HepG2 (cell line): ENCODE data around the gene ICE1. TPM values are rescaled to one million over a fixed set of nuclear protein-coding genes. Genes with fewer than 3 reads are reported as not detected.

Experiments used
- ATF6 ChIP-seq: sonication (generic); formaldehyde crosslinking; conservative IDR thresholded peaks from 2 replicates; pipeline ENCODE4 v1.4.0; 2020; ENCODE audit warnings: missing genetic modification reagents
- CTCF ChIP-seq: sonication (generic); formaldehyde crosslinking; IDR thresholded peaks from 2 replicates; pipeline ENCODE4 v1.5.0; 2020; ENCODE audit warnings: mild to moderate bottlenecking, missing genetic modification reagents, moderate library complexity
- HIC2 ChIP-seq: sonication (generic); formaldehyde crosslinking; IDR thresholded peaks from 2 replicates; pipeline ENCODE4 v1.9.0; 2022; ENCODE audit warnings: low read depth, missing genetic modification reagents
- KMT2A ChIP-seq: sonication (generic); formaldehyde crosslinking; IDR thresholded peaks from 2 replicates; pipeline ENCODE4 v1.4.0; 2020; ENCODE audit warnings: missing genetic modification reagents
- POLR2AphosphoS5 ChIP-seq: IDR thresholded peaks from 2 replicates; pipeline ENCODE4 v1.6.1; 2012; ENCODE audit warnings: low read depth, low read length
- RAD21 ChIP-seq: fragments of 450-650 bp; formaldehyde crosslinking; IDR thresholded peaks from 2 replicates; pipeline ENCODE4 v1.5.0; 2020; ENCODE audit warnings: mild to moderate bottlenecking
- STAG1 ChIP-seq: sonication (generic); formaldehyde crosslinking; IDR thresholded peaks from 2 replicates; pipeline ENCODE4 v1.4.0; 2020; ENCODE audit warnings: missing genetic modification reagents
- TERF1 ChIP-seq: sonication (generic); formaldehyde crosslinking; IDR thresholded peaks from 2 replicates; pipeline ENCODE4 v1.8.0; 2022; ENCODE audit warnings: mild to moderate bottlenecking, missing genetic modification reagents, moderate library complexity
- ZFP91 ChIP-seq: sonication (generic); formaldehyde crosslinking; IDR thresholded peaks from 2 replicates; pipeline ENCODE4 v1.9.0; 2022; ENCODE audit warnings: missing genetic modification reagents, mild to moderate bottlenecking, borderline replicate concordance
- ZNF121 ChIP-seq: sonication (generic); formaldehyde crosslinking; IDR thresholded peaks from 2 replicates; pipeline ENCODE4 v1.5.0; 2020; ENCODE audit warnings: mild to moderate bottlenecking, missing genetic modification reagents
- ZNF142 ChIP-seq: sonication (generic); formaldehyde crosslinking; IDR thresholded peaks from 2 replicates; pipeline ENCODE4 v1.4.0; 2020; ENCODE audit warnings: missing genetic modification reagents
- ZNF24 ChIP-seq: fragments of 450-650 bp; IDR thresholded peaks from 2 replicates; pipeline ENCODE4 v1.6.1; 2017; ENCODE audit warnings: antibody characterized with exemption, mild to moderate bottlenecking
- ZNF44 ChIP-seq: sonication (generic); formaldehyde crosslinking; IDR thresholded peaks from 2 replicates; pipeline ENCODE4 v1.5.1; 2020; ENCODE audit warnings: mild to moderate bottlenecking, missing genetic modification reagents
- ZNF547 ChIP-seq: sonication (generic); formaldehyde crosslinking; IDR thresholded peaks from 2 replicates; pipeline ENCODE4 v1.5.1; 2020; ENCODE audit warnings: mild to moderate bottlenecking, missing genetic modification reagents
- polyA plus RNA-seq, 8 experiments: library from polyadenylated mRNA; depleted of rRNA in 3 of 8; stranded (reverse) in 7 of 8; unstranded in 1 of 8; fragments of >200 nt; fragmentation: Illumina TruSeq in 4 of 8; extraction: Trizol in 4 of 8; gene quantifications; 2 replicates each; pipeline versions ENCODE4 v1.2.1 to v1.2.3, GENCODE V29; 2011 to 2016; ENCODE audit warnings: low read depth in 4 of 8, missing spikeins in 1 of 8, mixed read lengths in 1 of 8; ENCODE audit not compliant: insufficient read depth in 1 of 8
- total RNA-seq, 5 experiments: library from RNA; depleted of rRNA; stranded (reverse); fragments of >200 nt; fragmentation: Illumina TruSeq; extraction: Trizol; gene quantifications; 2 replicates each; pipeline ENCODE4 v1.2.3, GENCODE V29; 2016; ENCODE audit warnings: low read depth in 1 of 5

Gene ICE1
- total and polyA plus RNA-seq, 2 of the 13 experiments (the other 11 are each of a cell fraction or from before 2014, with no cell fraction given), result 9.1 to 27.6 TPM

- TF ChIP-seq ATF6 (CRISPR knock-in tag), result no peak
- no peak for TF ChIP-seq TERF1 (CRISPR knock-in tag)
- TF ChIP-seq ZNF547 (CRISPR knock-in tag), result no peak
- TF ChIP-seq ZNF44 (CRISPR knock-in tag), result no peak
- TF ChIP-seq ZFP91 (CRISPR knock-in tag), result no peak
- TF ChIP-seq CTCF (CRISPR knock-in tag), result peak; percentile 71
- no peak for TF ChIP-seq ZNF142 (CRISPR knock-in tag)
- TF ChIP-seq ZNF24, result no peak
- peak; percentile 45; the same call in 1 of the 2 replicates for TF ChIP-seq RAD21 (CRISPR knock-in tag)
- TF ChIP-seq STAG1, result peak; percentile 81
- TF ChIP-seq POLR2AphosphoS5, result no peak
- TF ChIP-seq KMT2A, result no peak
- TF ChIP-seq HIC2 (CRISPR knock-in tag), result no peak
- TF ChIP-seq ZNF121, result no peak
Observed at GRCh38 chr5:5492087-5492933, 69.8 kb downstream of the ICE1 start (continued).
